SIG-M5 treated with dmso at 0.1 percent for 504 hours (cell line): Measurements from ENCODE around the gene TOP1.

Experiments
- DNase-seq: peaks from one replicate; lab custom pipeline; 2025; ENCODE audit not compliant: unreplicated experiment; lab: John Stamatoyannopoulos, UW

TOP1 gene

GRCh38 chr20:41167118-41167470 is 138.5 kb downstream of the TOP1 start:
- DNase-seq = no peak

- no peak for DNase-seq
Observed at GRCh38 chr20:41167481-41168253, 139.0 kb downstream of the TOP1 start.

DNA sequence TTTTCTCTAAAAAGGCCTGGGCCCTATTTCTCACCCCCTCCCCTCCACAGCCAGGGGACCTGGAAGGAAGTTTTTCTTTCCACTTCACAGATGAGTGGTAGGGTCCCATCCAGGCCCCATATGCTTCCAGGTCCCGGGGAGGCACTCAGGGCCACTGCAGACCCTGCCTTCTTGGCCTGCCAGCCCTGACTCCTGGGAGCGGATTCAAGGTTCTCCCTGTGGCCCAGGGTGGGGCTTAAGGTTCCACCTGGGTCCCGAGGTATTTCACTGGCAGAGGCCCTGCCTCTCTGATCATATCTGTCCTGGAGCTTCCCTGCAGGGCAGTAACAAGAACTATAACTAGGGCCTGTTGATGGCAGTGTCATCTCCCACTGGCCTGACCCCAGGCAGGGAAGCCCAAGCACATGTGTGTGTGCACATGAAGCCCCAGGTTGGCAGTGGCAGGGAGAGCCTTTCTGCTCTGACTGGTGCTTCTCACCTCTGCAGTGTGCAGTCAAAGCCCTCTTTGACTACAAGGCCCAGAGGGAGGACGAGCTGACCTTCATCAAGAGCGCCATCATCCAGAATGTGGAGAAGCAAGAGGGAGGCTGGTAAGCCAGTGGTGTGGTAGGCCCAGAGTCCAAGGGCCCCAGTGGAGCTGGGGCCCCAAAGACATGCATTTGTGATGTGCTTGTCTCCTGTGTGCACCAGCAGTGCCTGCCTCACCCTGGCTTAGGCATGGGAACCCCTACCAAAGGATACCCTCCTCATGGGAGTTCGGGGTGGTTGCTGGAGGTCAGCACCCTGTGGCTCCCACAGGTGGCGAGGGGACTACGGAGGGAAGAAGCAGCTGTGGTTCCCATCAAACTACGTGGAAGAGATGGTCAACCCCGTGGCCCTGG is 139.9 kb downstream of the TOP1 start:
- DNase-seq = no peak

GRCh38 chr20:41169162-41169690 is 140.6 kb downstream of the TOP1 start:
- no peak for DNase-seq

DNA sequence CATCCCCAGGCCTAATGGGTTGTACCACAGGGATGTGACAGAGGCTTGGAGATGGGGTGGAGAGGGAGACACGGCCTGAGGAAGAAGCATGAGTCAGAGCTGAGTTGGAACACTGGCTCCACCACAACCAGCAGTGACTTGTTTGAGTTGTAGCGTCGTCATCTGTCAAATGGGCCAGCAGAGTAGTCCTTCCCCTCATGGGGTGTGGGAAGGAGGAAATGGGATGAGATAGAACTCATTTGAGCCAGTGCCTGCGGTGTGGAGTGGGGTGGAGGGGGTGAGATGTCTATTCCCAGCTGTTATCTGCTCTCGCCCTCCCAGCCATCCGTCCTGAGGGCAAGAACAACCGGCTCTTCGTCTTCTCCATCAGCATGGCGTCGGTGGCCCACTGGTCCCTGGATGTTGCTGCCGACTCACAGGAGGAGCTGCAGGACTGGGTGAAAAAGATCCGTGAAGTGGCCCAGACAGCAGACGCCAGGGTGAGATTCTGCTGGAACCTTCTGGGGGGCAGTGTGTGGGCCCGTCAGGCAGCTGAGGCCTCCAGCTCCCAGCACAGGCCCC is 141.2 kb downstream of the TOP1 start:
- no peak for DNase-seq

DNA sequence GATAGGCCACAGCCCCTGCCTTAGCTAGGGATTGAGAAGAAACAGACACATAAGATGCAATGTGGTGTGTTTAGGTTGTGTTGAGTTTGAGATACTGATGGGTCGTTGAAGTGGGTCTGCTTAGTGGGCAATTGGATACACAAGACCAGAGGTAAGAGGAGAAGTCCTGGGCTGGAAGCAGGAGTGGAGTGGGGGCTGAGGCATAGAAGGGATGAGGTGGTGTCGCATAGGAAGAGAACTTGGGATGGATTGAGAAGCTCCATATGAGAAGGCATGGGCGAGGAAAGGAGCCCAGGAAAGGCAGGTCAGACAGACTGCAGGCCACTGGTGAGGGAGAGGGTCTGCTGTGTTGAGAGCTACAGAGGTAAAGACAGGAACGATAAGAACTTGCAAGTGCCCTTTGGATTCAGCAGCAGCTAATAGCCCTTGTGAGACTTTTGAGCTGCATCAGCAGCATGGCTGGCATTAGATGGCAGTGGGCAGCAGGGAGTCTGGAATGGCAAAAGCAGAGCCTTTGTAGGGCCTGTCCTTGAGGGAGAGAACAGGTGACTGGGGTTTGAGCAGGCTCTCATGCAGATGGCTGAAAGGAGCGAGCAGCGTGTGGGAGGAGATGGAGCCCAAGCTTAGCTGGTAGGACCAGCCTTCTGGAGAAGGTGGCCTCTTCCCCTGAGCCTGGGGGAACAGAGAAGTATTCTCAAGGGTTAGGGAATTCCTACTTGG is 141.9 kb downstream of the TOP1 start:
- DNase-seq = no peak

- DNase-seq = no peak
Observed at GRCh38 chr20:41171736-41172295, 143.2 kb downstream of the TOP1 start.

DNA sequence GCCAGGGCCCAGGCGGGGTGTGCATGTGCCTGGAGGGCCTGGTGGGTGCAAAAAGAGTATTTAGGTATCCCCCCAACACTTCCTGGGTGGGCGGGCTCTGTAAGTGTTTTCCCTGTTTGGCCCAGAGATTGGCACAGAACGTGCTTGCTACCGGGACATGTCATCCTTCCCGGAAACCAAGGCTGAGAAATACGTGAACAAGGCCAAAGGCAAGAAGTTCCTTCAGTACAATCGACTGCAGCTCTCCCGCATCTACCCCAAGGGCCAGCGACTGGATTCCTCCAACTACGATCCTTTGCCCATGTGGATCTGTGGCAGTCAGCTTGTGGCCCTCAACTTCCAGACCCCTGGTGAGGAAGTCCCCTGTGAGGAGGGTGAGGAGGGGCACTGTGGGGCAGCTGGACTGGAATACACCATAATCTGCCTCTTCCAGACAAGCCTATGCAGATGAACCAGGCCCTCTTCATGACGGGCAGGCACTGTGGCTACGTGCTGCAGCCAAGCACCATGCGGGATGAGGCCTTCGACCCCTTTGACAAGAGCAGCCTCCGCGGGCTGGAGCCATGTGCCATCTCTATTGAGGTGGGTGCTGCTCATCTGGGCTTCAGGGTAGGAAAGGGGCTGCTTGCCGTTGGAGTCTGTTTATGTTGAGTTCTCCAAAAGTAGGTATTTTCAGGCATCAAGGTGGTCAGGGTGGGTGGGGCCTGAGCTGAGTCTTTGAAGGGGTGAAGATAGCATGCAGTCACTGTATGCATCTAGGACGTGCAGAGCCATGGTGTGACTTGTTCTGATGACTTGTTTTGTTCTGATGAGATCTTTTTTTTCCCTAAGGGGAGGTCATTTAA is 143.9 kb downstream of the TOP1 start:
- DNase-seq = no peak

DNA sequence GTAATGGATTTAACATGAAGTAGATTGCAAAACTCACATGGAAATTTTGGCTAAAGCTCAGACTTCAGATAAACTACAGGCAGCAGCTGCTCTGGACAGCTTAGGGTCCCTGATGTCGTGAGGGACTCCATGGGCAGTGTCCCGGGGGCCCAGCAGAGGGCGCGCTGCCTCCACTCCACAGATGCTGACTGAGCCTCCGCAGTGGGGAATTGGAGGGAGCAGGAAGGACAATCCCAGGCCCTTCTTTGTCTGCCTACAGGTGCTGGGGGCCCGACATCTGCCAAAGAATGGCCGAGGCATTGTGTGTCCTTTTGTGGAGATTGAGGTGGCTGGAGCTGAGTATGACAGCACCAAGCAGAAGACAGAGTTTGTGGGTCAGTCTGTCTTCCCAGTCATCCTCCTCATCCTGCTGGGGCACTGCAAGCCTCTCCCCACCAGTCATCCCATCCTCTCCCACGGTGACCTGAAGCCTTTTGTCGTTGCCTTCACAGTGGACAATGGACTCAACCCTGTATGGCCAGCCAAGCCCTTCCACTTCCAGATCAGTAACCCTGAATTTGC is 144.6 kb downstream of the TOP1 start:
- DNase-seq = peak; percentile 53

- no peak for DNase-seq
Observed at GRCh38 chr20:41173791-41174341, 145.2 kb downstream of the TOP1 start.
